ENCODE results near the gene PSMB3.

PSMB3 gene

DNA sequence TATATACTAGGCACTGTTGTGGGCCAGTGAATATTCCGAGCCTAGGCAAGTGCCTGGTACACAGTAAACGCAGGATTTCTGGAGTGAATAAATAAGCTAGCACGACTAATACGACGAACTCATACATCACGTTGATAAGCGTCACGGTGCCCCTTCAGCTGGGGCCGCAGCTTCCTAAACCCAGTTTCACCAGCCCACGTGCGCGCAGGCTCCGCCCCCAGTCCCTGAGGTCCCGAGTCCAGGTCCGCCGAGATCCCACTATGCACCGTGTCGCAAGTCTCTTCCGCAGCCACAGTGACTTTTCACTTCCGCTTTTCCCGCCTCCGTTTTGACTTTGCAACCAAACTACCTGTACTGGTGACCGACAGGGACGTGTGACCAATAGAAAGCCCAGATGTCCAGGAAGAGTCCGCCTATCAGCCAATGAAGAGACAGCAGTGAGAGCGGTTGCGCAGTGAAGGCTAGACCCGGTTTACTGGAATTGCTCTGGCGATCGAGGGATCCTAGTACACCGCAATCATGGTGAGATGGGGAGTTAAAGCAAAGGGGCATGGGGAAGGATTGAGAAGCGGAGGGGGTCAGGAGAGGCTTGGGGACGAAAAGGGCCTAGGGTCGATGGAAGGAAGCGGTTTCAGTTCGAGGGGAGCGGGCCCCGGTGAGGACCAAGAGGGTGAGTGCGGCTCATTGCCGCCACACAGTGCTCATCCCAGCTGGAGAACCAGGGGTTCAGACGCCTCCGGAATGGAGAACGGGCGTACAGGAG, at the start of gene PSMB3:
TSS of gene PSMB3 (plus strand) at position 434 of the 763 bp plus-strand sequence. CDS start at position 520, 86 bp downstream.
- peak within 1 kb of the TSS; percentile 92 for H3K9ac ChIP-seq (ENCODE audit: low read length)
- H3K4me1 ChIP-seq (ENCODE audit: control insufficient read depth, insufficient read depth, low read length), result peaks cover 17% of the 10 kb centered on the region
- H3K9me3 ChIP-seq (ENCODE audit: control insufficient read depth, low read length), result no peaks in the 10 kb centered on the region
- H3K27me3 ChIP-seq (ENCODE audit: control insufficient read depth, insufficient read depth, low read length), result no peaks in the 10 kb centered on the region
- H3K4me3 ChIP-seq (ENCODE audit: low read length), result peak within 1 kb of the TSS; percentile 81
- peaks cover 5% of the 10 kb centered on the region for H3K36me3 ChIP-seq (ENCODE audit: control insufficient read depth, insufficient read depth, low read length)

GRCh38 chr17:38702916-38703741, 49.4 kb upstream of the PSMB3 start:
- Histone ChIP-seq H3K36me3 (ENCODE audit: control insufficient read depth, insufficient read depth, low read length) (no peaks in the 10 kb centered on the region), H3K4me1 (ENCODE audit: control insufficient read depth, insufficient read depth, low read length) (peaks cover 29% of the 10 kb centered on the region), H3K9ac (ENCODE audit: low read length) (peak overlapping the region; percentile 90), H3K4me3 (ENCODE audit: low read length) (peak overlapping the region; percentile 85), H3K9me3 (ENCODE audit: control insufficient read depth, low read length) (no peaks in the 10 kb centered on the region), H3K27me3 (ENCODE audit: control insufficient read depth, insufficient read depth, low read length) (no peaks in the 10 kb centered on the region)

DNA sequence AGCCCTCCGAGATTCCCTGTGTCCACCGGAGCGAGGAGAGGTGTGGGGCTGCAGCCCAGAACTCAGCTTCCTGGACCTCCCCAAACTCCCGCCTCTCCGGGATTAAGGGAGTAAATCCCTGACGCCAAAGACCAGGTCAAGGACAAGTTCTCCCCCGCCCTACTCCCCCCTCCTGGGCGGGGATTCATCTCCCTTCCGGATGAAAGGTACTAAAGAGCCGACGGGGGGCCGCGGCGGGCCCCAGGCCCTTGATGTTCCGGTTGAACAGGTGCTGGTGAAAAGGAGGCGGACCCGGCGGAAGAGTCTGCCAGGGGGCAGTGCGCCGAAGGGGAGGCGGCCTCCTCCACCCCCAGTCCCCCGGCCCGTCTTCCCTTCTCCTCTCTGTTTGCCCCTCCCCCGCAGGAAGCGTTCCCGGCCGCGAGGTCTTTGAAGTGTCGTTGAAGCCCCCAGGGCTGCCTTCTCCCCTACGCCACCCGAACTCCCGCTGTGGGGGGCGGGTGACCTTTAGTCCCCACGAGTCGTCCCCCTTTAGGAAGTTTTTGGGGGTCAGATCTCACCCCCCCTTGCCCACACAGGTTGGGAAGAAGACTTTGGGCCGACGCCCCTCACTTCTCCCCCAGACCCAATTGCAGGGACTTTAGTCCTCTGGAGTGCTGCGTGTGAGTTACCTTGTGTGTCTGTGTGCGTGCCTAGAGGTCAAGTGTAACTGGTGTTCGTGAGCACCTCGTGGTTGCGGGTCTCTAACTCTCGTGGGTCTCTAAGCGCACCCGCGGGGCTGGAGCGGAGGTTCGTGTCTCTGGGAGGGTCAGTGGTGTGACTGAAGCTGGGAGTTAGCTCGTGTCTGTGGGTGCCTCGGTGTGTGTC, 48.6 kb upstream of the PSMB3 start:
- H3K4me3 ChIP-seq (ENCODE audit: low read length), result peak overlapping the region; percentile 85
- peaks cover 31% of the 10 kb centered on the region for H3K4me1 ChIP-seq (ENCODE audit: control insufficient read depth, insufficient read depth, low read length)
- no peaks in the 10 kb centered on the region for H3K27me3 ChIP-seq (ENCODE audit: control insufficient read depth, insufficient read depth, low read length)
- H3K9ac ChIP-seq (ENCODE audit: low read length), result peak overlapping the region; percentile 90
- H3K9me3 ChIP-seq (ENCODE audit: control insufficient read depth, low read length), result no peaks in the 10 kb centered on the region
- no peaks in the 10 kb centered on the region for H3K36me3 ChIP-seq (ENCODE audit: control insufficient read depth, insufficient read depth, low read length)

- Histone ChIP-seq H3K27me3 (ENCODE audit: control insufficient read depth, insufficient read depth, low read length) (no peaks in the 10 kb centered on the region), H3K36me3 (ENCODE audit: control insufficient read depth, insufficient read depth, low read length) (no peaks in the 10 kb centered on the region), H3K9me3 (ENCODE audit: control insufficient read depth, low read length) (no peaks in the 10 kb centered on the region), H3K4me1 (ENCODE audit: control insufficient read depth, insufficient read depth, low read length) (peaks cover 31% of the 10 kb centered on the region), H3K4me3 (ENCODE audit: low read length) (peak within 1 kb of the TSS; percentile 85), H3K9ac (ENCODE audit: low read length) (peak within 1 kb of the TSS; percentile 90)
Observed at GRCh38 chr17:38704606-38705522, 47.7 kb upstream of the PSMB3 start, which contains the start of gene MLLT6. Gene MLLT6 (plus strand): TSS chr17:38705273. CDS start chr17:38705633, 360 bp downstream.

DNA sequence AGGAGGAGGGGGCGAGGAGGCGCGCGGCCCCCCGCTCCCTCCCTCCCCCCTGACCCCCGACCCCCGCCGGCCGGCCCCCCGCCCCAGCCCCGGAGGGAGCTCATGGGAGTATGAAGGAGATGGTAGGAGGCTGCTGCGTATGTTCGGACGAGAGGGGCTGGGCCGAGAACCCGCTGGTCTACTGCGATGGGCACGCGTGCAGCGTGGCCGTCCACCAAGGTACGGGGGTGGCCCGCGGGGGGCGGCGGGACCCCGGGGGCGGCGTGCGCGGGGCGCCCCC, 47.1 kb upstream of the PSMB3 start:
- Histone ChIP-seq H3K27me3 (ENCODE audit: control insufficient read depth, insufficient read depth, low read length) (no peaks in the 10 kb centered on the region), H3K9me3 (ENCODE audit: control insufficient read depth, low read length) (no peaks in the 10 kb centered on the region), H3K9ac (ENCODE audit: low read length) (peak overlapping the region; percentile 59), H3K4me1 (ENCODE audit: control insufficient read depth, insufficient read depth, low read length) (peaks cover 31% of the 10 kb centered on the region), H3K36me3 (ENCODE audit: control insufficient read depth, insufficient read depth, low read length) (peaks cover 4% of the 10 kb centered on the region), H3K4me3 (ENCODE audit: low read length) (no peak overlapping the region)

DNA sequence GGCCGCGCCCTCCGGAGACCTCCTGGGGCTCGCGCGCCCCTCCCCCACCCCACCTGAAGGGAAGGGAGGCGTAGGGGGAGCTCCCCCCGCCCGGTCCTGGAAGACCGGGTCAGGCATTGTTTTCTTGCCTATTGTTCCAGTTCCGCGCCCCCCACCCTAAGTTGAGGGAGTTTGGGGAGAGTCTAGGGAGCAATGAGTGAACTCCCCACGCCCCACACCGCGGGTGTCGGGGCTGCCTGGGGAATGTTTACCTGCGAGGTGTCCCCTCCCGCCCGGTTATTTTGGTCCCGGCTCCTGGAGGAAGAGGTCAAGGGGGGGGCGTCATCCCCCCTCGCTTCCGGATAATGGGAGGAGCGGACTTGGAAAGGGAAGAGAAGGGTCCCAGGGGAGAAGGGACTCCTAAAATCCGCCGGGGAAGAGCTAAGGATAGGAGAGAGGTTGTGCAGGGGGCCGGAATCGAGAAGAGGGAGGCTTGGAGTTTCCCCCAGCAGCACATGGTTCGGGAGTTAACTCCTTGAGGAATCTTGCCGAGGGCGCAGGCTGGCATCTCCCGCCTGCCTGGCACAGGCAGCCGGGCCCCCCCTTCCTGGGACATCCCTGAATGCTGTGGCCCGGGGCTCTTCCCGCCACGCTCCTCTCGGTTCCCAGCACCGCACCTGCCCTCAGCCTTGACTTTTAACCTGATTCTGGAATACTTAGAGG, 46.6 kb upstream of the PSMB3 start:
- Histone ChIP-seq H3K9me3 (ENCODE audit: control insufficient read depth, low read length) (no peaks in the 10 kb centered on the region), H3K36me3 (ENCODE audit: control insufficient read depth, insufficient read depth, low read length) (peaks cover 9% of the 10 kb centered on the region), H3K9ac (ENCODE audit: low read length) (peak overlapping the region; percentile 59), H3K4me3 (ENCODE audit: low read length) (peak overlapping the region; percentile 41), H3K27me3 (ENCODE audit: control insufficient read depth, insufficient read depth, low read length) (no peaks in the 10 kb centered on the region), H3K4me1 (ENCODE audit: control insufficient read depth, insufficient read depth, low read length) (peaks cover 30% of the 10 kb centered on the region)

- Histone ChIP-seq H3K36me3 (ENCODE audit: control insufficient read depth, insufficient read depth, low read length) (peaks cover 10% of the 10 kb centered on the region), H3K9ac (ENCODE audit: low read length) (peak overlapping the region; percentile 59), H3K4me1 (ENCODE audit: control insufficient read depth, insufficient read depth, low read length) (peaks cover 23% of the 10 kb centered on the region)
Observed at GRCh38 chr17:38706505-38707216, 45.9 kb upstream of the PSMB3 start.

DNA sequence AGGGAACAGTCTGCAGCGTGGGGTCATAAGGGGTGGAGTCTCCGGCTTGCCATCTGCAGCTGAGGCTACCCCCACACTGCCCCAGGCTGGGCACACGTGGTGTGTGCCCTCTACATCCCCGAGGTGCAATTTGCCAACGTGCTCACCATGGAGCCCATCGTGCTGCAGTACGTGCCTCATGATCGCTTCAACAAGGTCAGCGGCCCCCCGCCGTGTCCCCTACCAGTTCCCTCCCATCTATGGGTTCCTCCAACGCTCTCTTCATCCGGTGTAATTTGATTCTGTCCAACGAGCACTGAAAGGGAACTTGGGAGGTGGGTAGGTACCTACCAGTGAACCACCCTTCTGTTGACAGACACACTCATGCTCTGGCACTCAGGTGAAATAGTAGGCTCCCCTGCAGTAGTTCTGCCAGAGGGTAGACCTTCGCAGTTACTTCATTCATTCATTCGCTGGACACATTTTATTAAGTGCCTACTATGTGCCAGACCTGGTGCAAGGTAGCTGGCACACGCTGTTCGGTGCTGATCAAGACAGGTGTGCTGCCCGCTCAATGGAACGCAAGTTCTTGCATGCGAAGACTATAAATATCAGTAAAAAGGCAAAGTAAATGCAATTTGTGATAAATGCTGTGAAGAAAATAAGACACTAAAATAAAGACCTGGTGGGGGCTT, 44.7 kb upstream of the PSMB3 start:
- no peaks in the 10 kb centered on the region for H3K27me3 ChIP-seq (ENCODE audit: control insufficient read depth, insufficient read depth, low read length)
- no peaks in the 10 kb centered on the region for H3K9me3 ChIP-seq (ENCODE audit: control insufficient read depth, low read length)
- no peak overlapping the region for H3K9ac ChIP-seq (ENCODE audit: low read length)
- H3K4me1 ChIP-seq (ENCODE audit: control insufficient read depth, insufficient read depth, low read length), result peaks cover 20% of the 10 kb centered on the region
- H3K4me3 ChIP-seq (ENCODE audit: low read length), result no peak overlapping the region
- H3K36me3 ChIP-seq (ENCODE audit: control insufficient read depth, insufficient read depth, low read length), result peaks cover 20% of the 10 kb centered on the region

More at GRCh38 chr17:38706505-38707216, 45.9 kb upstream of the PSMB3 start:
- H3K4me3 ChIP-seq (ENCODE audit: low read length), result peak overlapping the region; percentile 37
- H3K27me3 ChIP-seq (ENCODE audit: control insufficient read depth, insufficient read depth, low read length), result no peaks in the 10 kb centered on the region
- no peaks in the 10 kb centered on the region for H3K9me3 ChIP-seq (ENCODE audit: control insufficient read depth, low read length)

DNA sequence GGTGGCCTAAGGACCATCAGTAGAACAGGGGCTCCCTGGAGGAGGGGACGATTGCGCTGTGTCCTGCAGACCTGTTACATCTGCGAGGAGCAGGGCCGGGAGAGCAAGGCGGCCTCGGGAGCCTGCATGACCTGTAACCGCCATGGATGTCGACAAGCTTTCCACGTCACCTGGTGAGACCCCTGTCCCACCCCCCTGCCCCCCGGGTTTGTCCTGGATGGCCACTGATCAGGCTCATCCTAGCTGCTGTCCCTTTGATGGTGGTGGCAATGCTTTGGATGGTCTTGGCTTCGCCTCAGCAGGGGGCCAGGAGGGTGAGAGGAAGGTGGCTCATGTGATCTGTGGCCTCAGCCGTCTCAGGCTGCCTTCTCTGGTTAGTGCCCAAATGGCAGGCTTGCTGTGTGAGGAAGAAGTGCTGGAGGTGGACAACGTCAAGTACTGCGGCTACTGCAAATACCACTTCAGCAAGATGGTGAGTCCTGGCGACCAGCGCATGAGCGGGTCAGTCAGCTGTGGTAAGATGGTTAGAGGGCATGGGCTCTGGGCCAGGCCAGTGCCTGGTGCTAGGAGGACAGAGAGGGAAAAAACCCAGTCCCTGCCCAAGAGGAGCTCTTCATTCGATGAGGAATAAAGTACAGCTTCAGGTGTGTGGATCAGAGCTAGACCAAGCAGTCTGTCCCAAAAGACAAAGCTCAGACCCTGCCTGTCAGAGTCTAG, 43.3 kb upstream of the PSMB3 start:
- Histone ChIP-seq H3K36me3 (ENCODE audit: control insufficient read depth, insufficient read depth, low read length) (peaks cover 25% of the 10 kb centered on the region), H3K9me3 (ENCODE audit: control insufficient read depth, low read length) (no peaks in the 10 kb centered on the region), H3K27me3 (ENCODE audit: control insufficient read depth, insufficient read depth, low read length) (no peaks in the 10 kb centered on the region), H3K9ac (ENCODE audit: low read length) (no peak overlapping the region), H3K4me1 (ENCODE audit: control insufficient read depth, insufficient read depth, low read length) (peaks cover 18% of the 10 kb centered on the region), H3K4me3 (ENCODE audit: low read length) (no peak overlapping the region)

All from mucosa of stomach (tissue), 1 donor.